Measurements from ENCODE around the gene PTDSS2. TPM values are rescaled to one million over a fixed set of nuclear protein-coding genes. Genes with fewer than 3 reads are reported as not detected.

PTDSS2 gene
- total and polyA plus RNA-seq, 2 of the 4 experiments (the other 2 are of a cell fraction): 23.5 to 26.6 TPM

GRCh38 chr11:409008-409599 is 41.0 kb upstream of the PTDSS2 start:
- ATAC-seq (ENCODE audit: low read depth): no peak
- Histone ChIP-seq H3K36me3 (ENCODE audit: control insufficient read depth, insufficient read depth, low read length) (no peaks in the 10 kb centered on the region), H2AK9ac (replicated peaks; ENCODE audit: low read depth, low read length, poor library complexity) (no peak overlapping the region), H3K9me1 (ENCODE audit: insufficient read depth, low read length) (no peaks in the 10 kb centered on the region), H3K23ac (ENCODE audit: low read depth, low read length) (no peak overlapping the region), H3K18ac (ENCODE audit: low read depth, low read length) (no peak overlapping the region), H2BK20ac (ENCODE audit: low read depth, low read length) (no peak overlapping the region), H4K8ac (ENCODE audit: low read depth in 2 of 2, low read length in 2 of 2) (no peak overlapping the region), H3K27ac (ENCODE audit: insufficient read depth, low read length) (no peak overlapping the region), H2BK15ac (ENCODE audit: low read depth, low read length) (no peak overlapping the region), H3K14ac (replicated peaks; ENCODE audit: low read depth, low read length) (no peak overlapping the region), H3K4me1 (ENCODE audit: control insufficient read depth, insufficient read depth, low read length) (peaks cover 3% of the 10 kb centered on the region; the same call in 1 of the 2 replicates), H3K4me3 (ENCODE audit: insufficient read depth, low read depth, low read length) (no peak overlapping the region), H4K20me1 (ENCODE audit: insufficient read depth, low read length) (no peaks in the 10 kb centered on the region), H3K4me2 (ENCODE audit: low read depth, low read length) (no peak overlapping the region), H4K5ac (ENCODE audit: low read depth, low read length) (no peak overlapping the region), H3K27me3 (ENCODE audit: control insufficient read depth, insufficient read depth, low read length) (no peaks in the 10 kb centered on the region; the same call in 1 of the 2 replicates), H2AK5ac (ENCODE audit: low read depth, low read length) (no peak overlapping the region), H3K56ac (ENCODE audit: extremely low read depth, insufficient read depth, low read length) (no peak overlapping the region), H3K9ac (ENCODE audit: low read depth, low read length) (no peak overlapping the region), H3K79me1 (ENCODE audit: low read depth in 1 of 2, low read length in 2 of 2) (no peaks in the 10 kb centered on the region), H3K9me3 (ENCODE audit: control insufficient read depth, insufficient read depth, low read length) (no peaks in the 10 kb centered on the region), H2BK5ac (ENCODE audit: low read depth, low read length, poor library complexity, severe bottlenecking) (no peak overlapping the region), H2AFZ (replicated peaks; ENCODE audit: low read length, poor library complexity) (no peak overlapping the region), H2BK120ac (ENCODE audit: low read depth, low read length) (no peak overlapping the region), H4K91ac (ENCODE audit: insufficient read depth, low read depth, low read length) (no peak overlapping the region), H3K4ac (ENCODE audit: low read depth, low read length) (no peak overlapping the region)
- DNase-seq: no peak
- POLR2A ChIA-PET (ENCODE audit: unreplicated experiment): no interaction called here
- CTCF ChIA-PET: no interaction called here
- TF ChIP-seq RFX5 (IDR thresholded peaks at IDR 0.05; ENCODE audit: low read depth, low read length) (no peak), SMC3 (IDR thresholded peaks at IDR 0.05; ENCODE audit: low read depth, low read length) (no peak), MXI1 (IDR thresholded peaks at IDR 0.05; ENCODE audit: borderline replicate concordance, low read depth, low read length) (no peak), POLR2A (IDR thresholded peaks at IDR 0.05; ENCODE audit: low read depth, low read length) (no peak), CEBPB (IDR thresholded peaks at IDR 0.05; ENCODE audit: low read depth, low read length) (no peak)
- TF ChIP-seq, protein P1, sequence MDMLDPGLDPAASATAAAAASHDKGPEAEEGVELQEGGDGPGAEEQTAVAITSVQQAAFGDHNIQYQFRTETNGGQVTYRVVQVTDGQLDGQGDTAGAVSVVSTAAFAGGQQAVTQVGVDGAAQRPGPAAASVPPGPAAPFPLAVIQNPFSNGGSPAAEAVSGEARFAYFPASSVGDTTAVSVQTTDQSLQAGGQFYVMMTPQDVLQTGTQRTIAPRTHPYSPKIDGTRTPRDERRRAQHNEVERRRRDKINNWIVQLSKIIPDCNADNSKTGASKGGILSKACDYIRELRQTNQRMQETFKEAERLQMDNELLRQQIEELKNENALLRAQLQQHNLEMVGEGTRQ (IDR thresholded peaks at IDR 0.05; ENCODE audit: low read depth, low read length): no peak
- WGBS, 2 experiments (ENCODE audit: extremely low coverage in 2 of 2, insufficient read length in 1 of 2): 74% methylated on average over 4 of the region's 7 CpGs; no CpG with 5 or more reads in 1 of the 2 experiments
- in situ Hi-C loops (cut with MboI; ENCODE audit: low sequenced_read_pairs): no loop called here
- BruUV-seq (replicated peaks): no TSS peak
- intact Hi-C loops (cut with micrococcal nuclease): no loop called here
- dilution Hi-C loops (cut with HindIII; ENCODE audit: low sequenced_read_pairs, unreplicated experiment): no loop called here
